HG02885 (cell line): ENCODE measurements around the gene RGS11.

Experiments
- ATAC-seq: cut with Tn5 transposase; IDR thresholded peaks from one replicate; pipeline ENCODE4 v1.9.1; 2021; ENCODE audit warnings: mild to moderate bottlenecking; ENCODE audit not compliant: unreplicated experiment, poor library complexity

RGS11 gene

GRCh38 chr16:275786-276232 is at the start of gene RGS11:
TSS of gene RGS11 (minus strand) at chr16:275944. CDS start at chr16:275911, 33 bp downstream.
- ATAC-seq = no peak

GRCh38 chr16:324451-325334 is 48.9 kb upstream of the RGS11 start:
- ATAC-seq = peak; percentile 41

- ATAC-seq = no peak
Observed at GRCh38 chr16:324201-324450, 48.4 kb upstream of the RGS11 start.

GRCh38 chr16:322476-323143 is 46.9 kb upstream of the RGS11 start:
- ATAC-seq = no peak

- ATAC-seq = no peak
Observed at GRCh38 chr16:321532-321931, 45.8 kb upstream of the RGS11 start.

GRCh38 chr16:320206-320605 is 44.5 kb upstream of the RGS11 start:
- no peak for ATAC-seq

GRCh38 chr16:318628-319027 is 42.9 kb upstream of the RGS11 start:
- ATAC-seq = no peak

- ATAC-seq = no peak
Observed at GRCh38 chr16:317583-317982, 41.8 kb upstream of the RGS11 start.

- ATAC-seq = no peak
Observed at GRCh38 chr16:316741-317464, 41.2 kb upstream of the RGS11 start.

GRCh38 chr16:314795-315299 is 39.1 kb upstream of the RGS11 start:
- no peak for ATAC-seq

GRCh38 chr16:314351-314750 is 38.6 kb upstream of the RGS11 start:
- no peak for ATAC-seq

- ATAC-seq = no peak
Observed at GRCh38 chr16:311725-312124, 36.0 kb upstream of the RGS11 start.

- no peak for ATAC-seq
Observed at GRCh38 chr16:309476-309875, 33.7 kb upstream of the RGS11 start.

- ATAC-seq = no peak
Observed at GRCh38 chr16:307691-308312, 32.1 kb upstream of the RGS11 start.

GRCh38 chr16:306911-307370 is 31.2 kb upstream of the RGS11 start:
- ATAC-seq = no peak

- ATAC-seq = no peak
Observed at GRCh38 chr16:305916-306626, 30.3 kb upstream of the RGS11 start.

- no peak for ATAC-seq
Observed at GRCh38 chr16:303760-304505, 28.2 kb upstream of the RGS11 start.

GRCh38 chr16:301950-302349 is 26.2 kb upstream of the RGS11 start:
- ATAC-seq = no peak

- ATAC-seq = no peak
Observed at GRCh38 chr16:301235-301634, 25.5 kb upstream of the RGS11 start.
